Esophagus muscularis mucosa (tissue), 4 donors: ENCODE measurements around the gene FXYD6.

Source experiments
- EP300 ChIP-seq: sonication (generic); formaldehyde crosslinking; IDR thresholded peaks from one replicate; pipeline ENCODE4 v1.6.1; 2017; ENCODE audit warnings: antibody characterized with exemption
- POLR2A ChIP-seq: fragments of 450-650 bp; IDR thresholded peaks from one replicate; pipeline ENCODE4 v1.6.1; 2017; ENCODE audit warnings: antibody characterized with exemption, moderate library complexity, mild to moderate bottlenecking, low read depth
- POLR2AphosphoS5 ChIP-seq, 2 donors: sonication (generic); formaldehyde crosslinking; IDR thresholded peaks; one replicate each; pipeline ENCODE4 v1.6.1; 2017; ENCODE audit warnings: antibody characterized with exemption in 2 of 2
- TF ChIP-seq, protein P1 (sequence below), 3 experiments: fragments of 200-600 bp in 2 of 3; fragments of 450-650 bp in 1 of 3; sonication (generic) in 2 of 3; IDR thresholded peaks; one replicate each; pipeline ENCODE4 v1.5.1; 2017 to 2019; ENCODE audit warnings: antibody characterized with exemption in 3 of 3, mild to moderate bottlenecking in 2 of 3, moderate library complexity in 1 of 3

DNA sequence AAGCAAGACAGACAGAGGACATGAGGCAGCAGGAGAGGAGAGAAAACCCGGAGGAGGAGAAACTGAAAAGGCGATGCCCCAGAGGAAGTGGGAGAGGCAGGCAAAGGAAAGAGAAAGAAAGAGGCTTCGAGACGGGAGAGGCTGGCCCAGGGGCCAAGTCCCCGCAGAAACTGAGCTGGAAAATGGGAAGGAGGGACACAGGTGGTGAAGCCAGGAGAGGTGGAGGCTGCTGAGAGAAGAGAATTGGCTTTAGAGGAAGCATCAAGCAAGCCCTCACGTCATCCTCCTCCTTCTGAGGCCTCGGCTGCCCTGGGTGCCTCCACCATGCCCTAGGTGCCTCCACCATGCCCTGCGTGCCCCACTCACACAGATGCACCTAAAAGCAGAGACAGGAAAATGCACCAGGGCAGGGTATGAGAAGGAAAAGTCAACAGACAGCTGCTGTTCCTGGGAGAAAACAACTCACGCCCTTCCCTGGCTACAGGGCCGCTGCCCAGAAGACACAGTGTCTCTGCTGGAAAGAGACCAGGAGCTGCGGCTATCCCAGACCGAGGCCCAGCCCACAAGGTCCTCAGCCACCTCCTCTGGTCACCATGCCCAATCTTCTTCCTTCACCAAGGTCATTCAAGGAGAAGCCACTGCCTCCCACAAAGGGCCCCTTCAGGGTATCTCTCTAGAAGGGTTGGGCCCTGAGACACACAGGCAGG is 14.3 kb downstream of the FXYD6 start:
- TF ChIP-seq POLR2A (no peak), EP300 (no peak), POLR2AphosphoS5 (IDR thresholded peaks at IDR 0.05) (no peak)
- TF ChIP-seq, protein P1, sequence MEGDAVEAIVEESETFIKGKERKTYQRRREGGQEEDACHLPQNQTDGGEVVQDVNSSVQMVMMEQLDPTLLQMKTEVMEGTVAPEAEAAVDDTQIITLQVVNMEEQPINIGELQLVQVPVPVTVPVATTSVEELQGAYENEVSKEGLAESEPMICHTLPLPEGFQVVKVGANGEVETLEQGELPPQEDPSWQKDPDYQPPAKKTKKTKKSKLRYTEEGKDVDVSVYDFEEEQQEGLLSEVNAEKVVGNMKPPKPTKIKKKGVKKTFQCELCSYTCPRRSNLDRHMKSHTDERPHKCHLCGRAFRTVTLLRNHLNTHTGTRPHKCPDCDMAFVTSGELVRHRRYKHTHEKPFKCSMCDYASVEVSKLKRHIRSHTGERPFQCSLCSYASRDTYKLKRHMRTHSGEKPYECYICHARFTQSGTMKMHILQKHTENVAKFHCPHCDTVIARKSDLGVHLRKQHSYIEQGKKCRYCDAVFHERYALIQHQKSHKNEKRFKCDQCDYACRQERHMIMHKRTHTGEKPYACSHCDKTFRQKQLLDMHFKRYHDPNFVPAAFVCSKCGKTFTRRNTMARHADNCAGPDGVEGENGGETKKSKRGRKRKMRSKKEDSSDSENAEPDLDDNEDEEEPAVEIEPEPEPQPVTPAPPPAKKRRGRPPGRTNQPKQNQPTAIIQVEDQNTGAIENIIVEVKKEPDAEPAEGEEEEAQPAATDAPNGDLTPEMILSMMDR (IDR thresholded peaks at IDR 0.05), result no peak
